HepG2 (cell line): ENCODE results near the gene KNCN. TPM values are rescaled to one million over a fixed set of nuclear protein-coding genes. Genes with fewer than 3 reads are reported as not detected.

Experiments used
- ATAC-seq: fragments of 200-7000 bp; cut with Tn5 transposase; 3 replicates; pipeline ENCODE4 v1.9.1; 2020; ENCODE audit warnings: mild to moderate bottlenecking, moderate library complexity
- BruUV-seq: library from RNA; stranded (reverse); fragments of 400-500 nt; replicated peaks from 2 replicates; lab custom pipeline; 2021; lab: Mats Ljungman, UMichigan
- CTCF ChIA-PET: fragments of 300-600 bp; formaldehyde crosslinking; extraction: SDS; loops from one replicate; lab custom pipeline; 2021; ENCODE audit warnings: low total read pairs, inconsistent platforms, low intra/inter-chr PET ratio; lab: Yijun Ruan, JAX
- POLR2A ChIA-PET: fragments of 350-600 bp; sonication (Branson Sonifier 250); formaldehyde crosslinking; loops from one replicate; lab custom pipeline; 2020; ENCODE audit warnings: antibody characterized with exemption, inconsistent platforms; lab: Yijun Ruan, JAX
- DNase-seq: peaks from one replicate; pipeline ENCODE4 v3.0.0-alpha.2; 2015; ENCODE audit warnings: low spot score
- FAIRE-seq: peaks from 3 replicates; lab custom pipeline; 2011; peaks lifted over from hg19 to GRCh38; lab: Jason Lieb, UNC
- H2AFZ ChIP-seq: one replicate; pipeline ENCODE4 v1.6.1; 2011; ENCODE audit warnings: low read length, inconsistent platforms
- H3K27ac ChIP-seq: fragments of 300-600 bp; 3 replicates; pipeline ENCODE4 v1.8.0; 2011; ENCODE audit warnings: mixed run types, mild to moderate bottlenecking, mixed read lengths, low read length, inconsistent platforms; ENCODE audit not compliant: insufficient read depth; ENCODE audit errors: extremely low read length
- H3K27me3 ChIP-seq, 2 experiments: fragments of 200-600 bp in 1 of 2; 2 replicates in 1 of 2; 3 replicates in 1 of 2; pipeline versions ENCODE4 v1.6.0 to v1.8.0; 2011; ENCODE audit warnings: low read length in 2 of 2, mild to moderate bottlenecking in 2 of 2, moderate library complexity in 2 of 2, inconsistent platforms in 1 of 2; ENCODE audit not compliant: insufficient read depth in 2 of 2, control insufficient read depth in 1 of 2
- H3K36me3 ChIP-seq, 2 experiments: fragments of 200-600 bp in 1 of 2; replicated peaks in 1 of 2; 2 replicates in 1 of 2; 3 replicates in 1 of 2; pipeline versions ENCODE4 v1.5.1 to v1.8.0; 2011; ENCODE audit warnings: low read length in 2 of 2, inconsistent platforms in 1 of 2; ENCODE audit not compliant: insufficient read depth in 2 of 2, control insufficient read depth in 1 of 2
- H3K4me1 ChIP-seq: 2 replicates; pipeline ENCODE4 v1.5.1; 2012; ENCODE audit warnings: low read length, inconsistent platforms; ENCODE audit not compliant: insufficient read depth
- H3K4me2 ChIP-seq: 2 replicates; pipeline ENCODE4 v1.6.0; 2011; ENCODE audit warnings: low read depth, low read length, inconsistent platforms
- H3K4me3 ChIP-seq, 3 experiments: fragments of 200-600 bp in 1 of 3; sonication (generic), shearing (Covaris generic) in 1 of 3; replicated peaks in 1 of 3; 2 replicates each; pipeline ENCODE4 v1.5.1; 2011 to 2016; ENCODE audit warnings: low read length in 3 of 3, inconsistent platforms in 2 of 3, low read depth in 2 of 3, mild to moderate bottlenecking in 2 of 3, control low read depth in 1 of 3, mixed read lengths in 1 of 3; ENCODE audit not compliant: insufficient read depth in 1 of 3
- H3K79me2 ChIP-seq: one replicate; pipeline ENCODE4 v1.6.1; 2011; ENCODE audit warnings: low read length, inconsistent platforms; ENCODE audit not compliant: insufficient read depth
- H3K9ac ChIP-seq: 2 replicates; pipeline ENCODE4 v1.6.0; 2011; ENCODE audit warnings: mild to moderate bottlenecking, low read depth, low read length, inconsistent platforms; ENCODE audit not compliant: insufficient read depth
- H3K9me3 ChIP-seq: 2 replicates; pipeline ENCODE4 v1.5.1; 2012; ENCODE audit warnings: mild to moderate bottlenecking, low read length
- H4K20me1 ChIP-seq: 2 replicates; pipeline ENCODE4 v1.6.0; 2011; ENCODE audit warnings: inconsistent platforms, mild to moderate bottlenecking, low read length, moderate library complexity; ENCODE audit not compliant: insufficient read depth
- ATF6 ChIP-seq: sonication (generic); formaldehyde crosslinking; conservative IDR thresholded peaks from 2 replicates; pipeline ENCODE4 v1.4.0; 2020; ENCODE audit warnings: missing genetic modification reagents
- FOXK1 ChIP-seq: sonication (generic); formaldehyde crosslinking; IDR thresholded peaks from 2 replicates; pipeline ENCODE4 v1.4.0; 2020; ENCODE audit warnings: low read depth, missing genetic modification reagents, borderline replicate concordance
- HHEX ChIP-seq: IDR thresholded peaks from 2 replicates; pipeline ENCODE4 v1.6.1; 2016; ENCODE audit warnings: control low read depth
- MED13 ChIP-seq: sonication (generic); formaldehyde crosslinking; IDR thresholded peaks from 2 replicates; pipeline ENCODE4 v1.5.0; 2020; ENCODE audit warnings: missing genetic modification reagents
- NCOA1 ChIP-seq: sonication (generic); formaldehyde crosslinking; IDR thresholded peaks from 2 replicates; pipeline ENCODE4 v1.9.0; 2021; ENCODE audit warnings: missing genetic modification reagents
- TBX3 ChIP-seq: fragments of 450-650 bp; IDR thresholded peaks from 2 replicates; pipeline ENCODE4 v1.6.1; 2017; ENCODE audit warnings: antibody characterized with exemption, mild to moderate bottlenecking, inconsistent platforms, borderline replicate concordance
- ZNF101 ChIP-seq: sonication (generic); formaldehyde crosslinking; IDR thresholded peaks from 2 replicates; pipeline ENCODE4 v1.4.0; 2020; ENCODE audit warnings: mild to moderate bottlenecking, low read depth, missing genetic modification reagents, borderline replicate concordance
- ZNF136 ChIP-seq: sonication (generic); formaldehyde crosslinking; IDR thresholded peaks from 2 replicates; pipeline ENCODE4 v1.8.1; 2022; ENCODE audit warnings: low read depth, mild to moderate bottlenecking, moderate library complexity, missing genetic modification reagents
- ZNF484 ChIP-seq: sonication (generic); formaldehyde crosslinking; IDR thresholded peaks from 2 replicates; pipeline ENCODE4 v1.5.1; 2020; ENCODE audit warnings: mild to moderate bottlenecking, low read depth, missing genetic modification reagents, borderline replicate concordance
- ZNF775 ChIP-seq: sonication (generic); formaldehyde crosslinking; IDR thresholded peaks from 2 replicates; pipeline ENCODE4 v1.4.0; 2020; ENCODE audit warnings: missing genetic modification reagents, mild to moderate bottlenecking, moderate library complexity, borderline replicate concordance
- WGBS: methylation state at CpG from one replicate; pipeline ENCODE4 v1.1.6; 2017; ENCODE audit warnings: low lambda C conversion rate; 5-methylcytosine and 5-hydroxymethylcytosine counted together
- in situ Hi-C: cut with HindIII; loops from 2 replicates; pipeline ENCODE4 v1.10.0; 2017; ENCODE audit warnings: low pct_unique_long_range_greater_than_20kb; ENCODE audit not compliant: extremely low pct_ligation_motif_present
- intact Hi-C: fragments of 100-400 bp; cut with micrococcal nuclease; formaldehyde crosslinking; loops from one replicate; pipeline ENCODE4 v1.10.0; 2022; ENCODE audit not compliant: unreplicated experiment
- polyA plus RNA-seq, 8 experiments: library from polyadenylated mRNA; depleted of rRNA in 3 of 8; stranded (reverse) in 7 of 8; unstranded in 1 of 8; fragments of >200 nt; fragmentation: Illumina TruSeq in 4 of 8; extraction: Trizol in 4 of 8; gene quantifications; 2 replicates each; pipeline versions ENCODE4 v1.2.1 to v1.2.3, GENCODE V29; 2011 to 2016; ENCODE audit warnings: low read depth in 4 of 8, missing spikeins in 1 of 8, mixed read lengths in 1 of 8; ENCODE audit not compliant: insufficient read depth in 1 of 8
- total RNA-seq, 5 experiments: library from RNA; depleted of rRNA; stranded (reverse); fragments of >200 nt; fragmentation: Illumina TruSeq; extraction: Trizol; gene quantifications; 2 replicates each; pipeline ENCODE4 v1.2.3, GENCODE V29; 2016; ENCODE audit warnings: low read depth in 1 of 5
- TF ChIP-seq, protein P1 (sequence below): sonication (generic); formaldehyde crosslinking; IDR thresholded peaks from 2 replicates; pipeline ENCODE4 v1.8.0; 2022; ENCODE audit warnings: mild to moderate bottlenecking, missing genetic modification reagents, borderline replicate concordance
- TF ChIP-seq, protein P2 (sequence below): sonication (generic); formaldehyde crosslinking; IDR thresholded peaks from 2 replicates; pipeline ENCODE4 v1.4.0; 2020; ENCODE audit warnings: missing genetic modification reagents

The KNCN gene
- total and polyA plus RNA-seq, 2 of the 13 experiments (the other 11 are each of a cell fraction or from before 2014, with no cell fraction given) = not detected

DNA sequence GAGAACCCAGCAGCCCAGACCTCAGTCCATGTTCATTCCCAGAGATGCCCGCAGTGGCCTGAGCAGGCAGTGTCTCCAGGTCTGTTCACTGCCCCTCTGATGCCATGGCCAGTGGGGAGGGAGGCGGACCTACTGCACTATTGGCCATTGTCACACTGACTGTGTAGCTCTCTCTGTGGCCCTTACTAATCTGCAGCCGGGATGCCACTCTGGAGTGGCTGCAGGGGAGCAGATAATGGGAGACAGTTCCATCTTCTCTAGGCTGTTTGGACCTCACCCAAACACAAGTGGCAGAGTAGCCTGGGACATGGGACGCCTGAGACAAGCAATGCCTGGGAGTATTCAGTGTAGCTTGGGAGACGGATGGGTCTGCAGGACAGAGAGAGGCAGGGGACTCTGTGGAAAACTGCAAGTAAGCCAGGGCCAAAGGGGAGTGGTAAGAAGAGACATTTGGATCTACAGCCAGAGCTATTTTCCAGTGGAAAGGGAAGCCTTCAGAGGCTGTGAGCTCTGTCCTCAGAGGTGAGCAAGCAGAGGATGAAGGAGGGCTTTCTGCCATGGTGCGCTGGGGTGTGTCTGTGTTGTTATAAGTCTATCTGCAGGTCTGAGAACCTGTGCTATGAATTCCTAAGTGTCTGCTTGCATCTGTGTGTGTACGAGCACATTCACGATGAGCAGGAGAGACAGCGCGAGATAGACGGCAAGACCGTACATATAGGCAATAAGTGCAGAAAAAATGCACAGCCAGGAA lies 35.1 kb downstream of the KNCN start:
- ChIA-PET CTCF (no interaction called here), POLR2A (no interaction called here)
- 54% methylated on average over 12 of the region's 12 CpGs for WGBS
- Histone ChIP-seq H3K79me2 (no peaks in the 10 kb centered on the region), H3K9me3 (no peaks in the 10 kb centered on the region), H3K4me2 (no peak overlapping the region), H2AFZ (no peak overlapping the region), H3K9ac (no peak overlapping the region), H3K27ac (no peak overlapping the region), H3K4me3 (no peak overlapping the region), H4K20me1 (no peaks in the 10 kb centered on the region), H3K27me3 (peaks cover 6 to 26% of the 10 kb centered on the region in 2 experiments; a peak in 3 of 5 replicates), H3K36me3 (no peaks in the 10 kb centered on the region), H3K4me1 (peaks cover 20% of the 10 kb centered on the region; the same call in 1 of the 2 replicates)
- ATAC-seq (no peak), FAIRE-seq (no peak), DNase-seq (no peak)
- intact Hi-C loops (no loop called here), in situ Hi-C loops (no loop called here)
- TF ChIP-seq TBX3 (no peak), HHEX (CRISPR knock-in tag) (no peak), ZNF136 (CRISPR knock-in tag) (no peak)
- TF ChIP-seq, protein P1, sequence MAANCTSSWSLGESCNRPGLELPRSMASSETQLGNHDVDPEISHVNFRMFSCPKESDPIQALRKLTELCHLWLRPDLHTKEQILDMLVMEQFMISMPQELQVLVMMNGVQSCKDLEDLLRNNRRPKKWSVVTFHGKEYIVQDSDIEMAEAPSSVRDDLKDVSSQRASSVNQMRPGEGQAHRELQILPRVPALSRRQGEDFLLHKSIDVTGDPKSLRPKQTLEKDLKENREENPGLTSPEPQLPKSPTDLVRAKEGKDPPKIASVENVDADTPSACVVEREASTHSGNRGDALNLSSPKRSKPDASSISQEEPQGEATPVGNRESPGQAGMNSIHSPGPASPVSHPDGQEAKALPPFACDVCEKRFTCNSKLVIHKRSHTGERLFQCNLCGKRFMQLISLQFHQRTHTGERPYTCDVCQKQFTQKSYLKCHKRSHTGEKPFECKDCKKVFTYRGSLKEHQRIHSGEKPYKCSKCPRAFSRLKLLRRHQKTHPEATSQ (CRISPR knock-in tag) = no peak
- no TSS peak for BruUV-seq

DNA sequence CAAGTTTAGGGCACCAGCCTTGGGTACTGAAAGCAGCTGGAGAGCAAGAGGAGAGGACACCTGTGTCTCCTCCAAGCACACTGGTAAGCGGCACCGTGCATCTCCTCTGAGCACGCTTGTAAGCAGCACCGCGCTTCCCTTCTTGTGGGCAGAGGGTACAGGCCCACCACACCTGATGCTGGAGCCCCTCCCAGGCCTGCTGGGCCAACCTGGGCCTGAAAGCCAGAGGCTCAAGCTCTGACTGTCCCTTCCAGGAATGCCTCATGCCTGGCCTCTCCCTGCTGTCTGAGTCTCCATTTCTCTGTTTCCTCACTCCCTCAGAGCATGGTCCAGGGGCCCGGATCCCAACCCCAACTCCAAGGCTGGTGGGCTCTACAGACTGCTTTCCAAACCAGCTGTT lies 35.9 kb downstream of the KNCN start:
- Histone ChIP-seq H2AFZ (no peak overlapping the region), H3K4me3 (no peak overlapping the region), H3K36me3 (no peaks in the 10 kb centered on the region), H4K20me1 (no peaks in the 10 kb centered on the region), H3K79me2 (no peaks in the 10 kb centered on the region), H3K9me3 (no peaks in the 10 kb centered on the region), H3K27me3 (peaks cover 6 to 23% of the 10 kb centered on the region in 2 experiments; a peak in 3 of 5 replicates), H3K4me2 (no peak overlapping the region), H3K9ac (no peak overlapping the region), H3K4me1 (peaks cover 20% of the 10 kb centered on the region; the same call in 1 of the 2 replicates), H3K27ac (no peak overlapping the region)
- ChIA-PET CTCF (no interaction called here), POLR2A (no interaction called here)
- DNase-seq (no peak), FAIRE-seq (no peak), ATAC-seq (no peak)
- no TSS peak for BruUV-seq
- 0% methylated on average over 1 of the region's 6 CpGs for WGBS
- intact Hi-C loops = no loop called here
- in situ Hi-C loops = no loop called here
- TF ChIP-seq, protein P2, sequence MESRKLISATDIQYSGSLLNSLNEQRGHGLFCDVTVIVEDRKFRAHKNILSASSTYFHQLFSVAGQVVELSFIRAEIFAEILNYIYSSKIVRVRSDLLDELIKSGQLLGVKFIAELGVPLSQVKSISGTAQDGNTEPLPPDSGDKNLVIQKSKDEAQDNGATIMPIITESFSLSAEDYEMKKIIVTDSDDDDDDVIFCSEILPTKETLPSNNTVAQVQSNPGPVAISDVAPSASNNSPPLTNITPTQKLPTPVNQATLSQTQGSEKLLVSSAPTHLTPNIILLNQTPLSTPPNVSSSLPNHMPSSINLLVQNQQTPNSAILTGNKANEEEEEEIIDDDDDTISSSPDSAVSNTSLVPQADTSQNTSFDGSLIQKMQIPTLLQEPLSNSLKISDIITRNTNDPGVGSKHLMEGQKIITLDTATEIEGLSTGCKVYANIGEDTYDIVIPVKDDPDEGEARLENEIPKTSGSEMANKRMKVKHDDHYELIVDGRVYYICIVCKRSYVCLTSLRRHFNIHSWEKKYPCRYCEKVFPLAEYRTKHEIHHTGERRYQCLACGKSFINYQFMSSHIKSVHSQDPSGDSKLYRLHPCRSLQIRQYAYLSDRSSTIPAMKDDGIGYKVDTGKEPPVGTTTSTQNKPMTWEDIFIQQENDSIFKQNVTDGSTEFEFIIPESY = no peak
- TF ChIP-seq ZNF101 (no peak), MED13 (no peak), ZNF775 (CRISPR knock-in tag) (no peak), ZNF484 (CRISPR knock-in tag) (no peak), NCOA1 (CRISPR knock-in tag) (no peak), FOXK1 (CRISPR knock-in tag) (no peak), ATF6 (CRISPR knock-in tag) (no peak)
